LHCN-M2 (cell line): ENCODE data around the gene FAM169A. TPM values are rescaled to one million over a fixed set of nuclear protein-coding genes. Genes with fewer than 3 reads are reported as not detected.

Experiments
- total RNA-seq: library from RNA; depleted of rRNA; stranded (reverse); fragments of >200 nt; gene quantifications from 2 replicates; pipeline ENCODE4 v1.2.3, GENCODE V29; 2014; rRNA removed

The FAM169A gene
- total RNA-seq, 1 experiment from 2014 or later: 2.4 TPM

Other genes starting within 250 kb of the FAM169A start
- 56.6 and 60.3 TPM in 2 replicates for gene ENC1, start 225.7 kb downstream of the FAM169A start, total RNA-seq
- 168 and 209 TPM in 2 replicates for gene HEXB, start 181.2 kb downstream of the FAM169A start, total RNA-seq
- 56.7 and 58.7 TPM in 2 replicates for gene GFM2, start 99.3 kb downstream of the FAM169A start, total RNA-seq
- 118 and 139 TPM in 2 replicates for gene NSA2, start 99.1 kb downstream of the FAM169A start, total RNA-seq
- gene GCNT4, start 186.2 kb upstream of the FAM169A start, total RNA-seq: 0.06 and 0.23 TPM in 2 replicates